Activated T-cell treated with anti-CD3 and anti-CD28 coated beads, Interleukin-2, amount 50 U/mL, for 72 hours (primary cell): ENCODE data around the gene SH3TC2. TPM values are rescaled to one million over a fixed set of nuclear protein-coding genes. Genes with fewer than 3 reads are reported as not detected.

Experiments
- ATAC-seq, 2 donors: fragments of 150-1000 bp; cut with Tn5 transposase; replicated peaks in 1 of 2; 2 replicates each; pipeline ENCODE4 v1.10.0; 2021; ENCODE audit warnings: moderate library complexity in 2 of 2, mild to moderate bottlenecking in 1 of 2
- DNase-seq, 2 donors: peaks; one replicate each; pipeline ENCODE4 v3.0.0; 2021 to 2022; ENCODE audit warnings: mixed read lengths in 1 of 2
- H3K27ac Mint-ChIP-seq: one replicate; pipeline ENCODE4 v1.8.0; 2022; ENCODE audit warnings: mild to moderate bottlenecking, moderate library complexity, mixed read lengths
- H3K27me3 Mint-ChIP-seq: one replicate; pipeline ENCODE4 v1.8.0; 2022; ENCODE audit warnings: low read depth, mixed read lengths
- H3K36me3 Mint-ChIP-seq, 2 donors: one replicate each; pipeline ENCODE4 v1.8.0; 2022; ENCODE audit warnings: mixed read lengths in 2 of 2, mild to moderate bottlenecking in 1 of 2; ENCODE audit not compliant: insufficient read depth in 2 of 2
- H3K4me1 Mint-ChIP-seq: one replicate; pipeline ENCODE4 v1.8.0; 2022; ENCODE audit warnings: low read depth, mixed read lengths
- H3K4me3 Mint-ChIP-seq, 2 donors: one replicate each; pipeline ENCODE4 v1.8.0; 2022; ENCODE audit warnings: mild to moderate bottlenecking in 2 of 2, mixed read lengths in 2 of 2, moderate library complexity in 2 of 2
- H3K9me3 Mint-ChIP-seq, 2 donors: one replicate each; pipeline ENCODE4 v1.8.0; 2022; ENCODE audit warnings: mixed read lengths in 2 of 2
- total RNA-seq, 2 donors: library from RNA; stranded (reverse); gene quantifications; one replicate each; pipeline ENCODE4 v1.2.3, GENCODE V29; 2022

The SH3TC2 gene
- total RNA-seq, 2 donors from 2014 or later: 0.24 TPM; not detected in 1

DNA sequence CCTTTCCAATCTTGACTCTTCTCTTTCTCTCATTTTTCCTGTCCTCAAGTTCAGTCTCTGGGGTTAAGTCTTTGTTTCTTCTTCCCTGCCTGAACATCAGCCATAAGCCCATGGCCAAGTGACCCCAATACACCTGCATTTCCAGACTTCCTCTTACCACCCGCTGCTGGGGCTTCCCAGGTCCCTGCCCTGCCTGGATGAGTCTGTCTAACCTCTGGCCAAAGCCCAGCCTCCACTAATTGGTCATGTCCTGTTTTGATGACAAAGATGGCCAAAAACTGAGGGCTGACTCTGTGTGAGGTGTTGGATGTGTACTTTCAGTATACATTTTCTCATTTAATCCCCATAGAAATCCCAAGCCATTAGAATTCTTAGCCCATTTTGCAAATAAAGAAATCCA is 47.3 kb downstream of the SH3TC2 start:
- DNase-seq: no peak
- Mint-ChIP-seq H3K27me3 (peaks cover 5% of the 10 kb centered on the region), H3K9me3 (no peaks in the 10 kb centered on the region), H3K36me3 (peaks cover 0 to 2% of the 10 kb centered on the region in 2 donors), H3K4me3 (no peak overlapping the region), H3K27ac (no peak overlapping the region), H3K4me1 (peaks cover 19% of the 10 kb centered on the region)
- no peak for ATAC-seq

DNA sequence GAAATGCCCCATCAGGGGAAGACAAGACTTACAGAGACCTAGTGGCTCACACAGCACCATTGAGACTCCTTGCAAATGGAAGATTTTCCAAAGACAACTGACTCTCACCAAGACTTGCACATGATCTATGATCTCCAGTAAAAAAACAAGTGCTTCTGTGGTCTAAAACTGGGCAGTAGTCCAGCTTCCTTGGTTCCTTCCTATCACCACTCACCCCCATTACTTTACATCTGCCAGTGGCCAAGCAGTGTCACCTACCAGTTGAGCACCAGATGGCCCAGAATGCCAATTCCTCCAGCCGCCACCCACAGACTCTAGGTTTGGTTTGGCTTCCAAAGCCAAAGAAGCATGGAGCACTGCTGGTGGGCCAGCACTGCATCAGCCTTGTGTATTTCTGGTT is 47.7 kb downstream of the SH3TC2 start:
- peaks cover 0 to 2% of the 10 kb centered on the region in 2 donors for H3K36me3 Mint-ChIP-seq
- DNase-seq: no peak
- H3K4me3 Mint-ChIP-seq: no peak overlapping the region
- no peaks in the 10 kb centered on the region for H3K9me3 Mint-ChIP-seq
- H3K4me1 Mint-ChIP-seq: peaks cover 19% of the 10 kb centered on the region
- H3K27ac Mint-ChIP-seq: no peak overlapping the region
- ATAC-seq: no peak
- H3K27me3 Mint-ChIP-seq: peaks cover under 1% of the 10 kb centered on the region

DNA sequence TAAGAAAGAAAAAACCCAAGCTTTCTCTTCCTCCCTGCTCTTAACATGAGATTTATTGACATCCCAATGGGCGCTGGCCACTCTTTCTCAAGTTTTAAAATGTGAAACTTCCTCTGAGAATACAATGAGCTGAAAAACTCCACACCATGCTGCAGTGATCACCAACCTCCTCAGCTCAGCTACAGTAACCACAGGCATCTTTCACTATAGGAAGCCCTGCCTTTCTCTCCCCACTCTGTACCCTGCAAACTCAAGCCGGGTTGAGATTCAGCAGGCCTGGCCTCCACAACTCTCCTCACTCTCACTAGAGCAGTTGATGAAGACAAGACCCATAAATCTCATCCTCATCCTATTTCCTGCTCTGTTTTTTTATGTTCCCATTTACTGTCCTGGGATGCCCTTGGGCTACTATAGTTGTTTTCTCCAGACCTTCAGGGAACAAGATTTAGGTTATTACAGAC is 48.3 kb downstream of the SH3TC2 start:
- Mint-ChIP-seq H3K36me3 (peaks cover 0 to 2% of the 10 kb centered on the region in 2 donors), H3K27ac (no peak overlapping the region), H3K4me3 (no peak overlapping the region), H3K27me3 (no peaks in the 10 kb centered on the region), H3K9me3 (no peaks in the 10 kb centered on the region), H3K4me1 (peaks cover 16% of the 10 kb centered on the region)
- no peak for ATAC-seq
- DNase-seq: no peak

DNA sequence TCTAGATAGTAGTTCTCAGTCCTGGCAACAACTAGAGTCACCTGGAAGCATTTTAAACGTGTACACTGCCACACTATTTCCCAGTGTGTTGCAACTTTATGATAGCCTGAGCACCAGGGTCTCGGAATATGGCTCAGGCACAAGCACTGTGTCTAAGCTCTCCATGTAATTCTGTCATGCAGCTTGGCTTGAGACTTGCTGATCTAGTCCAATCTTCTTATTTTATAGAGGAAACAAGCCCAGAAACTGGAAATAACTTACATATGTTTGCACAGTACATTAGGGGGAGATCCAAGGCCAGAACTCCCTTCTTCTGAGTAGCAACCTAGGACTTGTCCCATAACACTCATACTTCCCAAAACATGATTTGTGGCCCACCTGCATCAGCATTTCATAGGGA is 49.1 kb downstream of the SH3TC2 start:
- DNase-seq: no peak
- ATAC-seq: no peak
- Mint-ChIP-seq H3K4me1 (peaks cover 8% of the 10 kb centered on the region), H3K4me3 (no peak overlapping the region), H3K36me3 (peaks cover 0 to under 1% of the 10 kb centered on the region in 2 donors), H3K27me3 (no peaks in the 10 kb centered on the region), H3K9me3 (no peaks in the 10 kb centered on the region), H3K27ac (no peak overlapping the region)

DNA sequence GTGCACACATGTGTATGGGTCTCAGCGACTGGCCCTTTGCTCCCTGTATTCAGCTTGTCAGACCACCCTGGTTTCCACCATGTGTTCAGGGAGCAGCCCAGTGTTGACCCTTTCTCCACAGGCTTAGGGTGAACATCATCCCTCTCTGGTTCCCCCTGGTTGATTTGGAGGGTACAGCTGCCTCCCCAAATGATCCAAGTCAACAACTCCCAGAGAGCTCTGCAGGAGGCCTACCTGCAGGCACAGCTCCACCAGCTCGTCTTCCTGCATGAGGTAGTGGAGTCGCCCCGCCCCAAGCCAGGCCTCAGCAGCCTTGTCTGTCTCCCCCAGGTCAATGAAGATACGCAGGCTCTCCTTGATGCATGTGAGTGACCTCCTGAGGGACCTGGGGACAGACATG is 50.5 kb downstream of the SH3TC2 start:
- Mint-ChIP-seq H3K4me3 (no peak overlapping the region), H3K27me3 (no peaks in the 10 kb centered on the region)
- ATAC-seq: no peak

DNA sequence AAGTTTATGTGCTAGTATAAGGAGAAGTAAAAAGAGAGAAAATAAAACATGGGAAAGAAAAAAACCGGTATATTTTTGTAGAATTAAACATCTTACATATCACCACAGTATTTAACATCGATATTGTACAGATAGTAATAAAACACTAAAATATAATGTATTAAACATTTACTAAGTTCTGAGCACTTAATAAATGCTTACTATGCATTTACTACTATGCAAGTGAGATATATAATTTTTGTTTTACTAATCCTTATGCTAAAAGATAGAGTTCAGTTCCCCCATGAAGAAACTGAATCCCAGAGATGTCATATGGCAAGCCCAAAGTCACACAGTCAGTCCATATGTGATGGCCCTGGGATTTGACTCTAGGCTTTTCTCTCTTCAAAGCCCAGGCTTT is 51.1 kb downstream of the SH3TC2 start:
- Mint-ChIP-seq H3K27me3 (no peaks in the 10 kb centered on the region), H3K36me3 (no peaks in the 10 kb centered on the region), H3K9me3 (no peaks in the 10 kb centered on the region), H3K4me3 (no peak overlapping the region), H3K4me1 (no peaks in the 10 kb centered on the region), H3K27ac (no peak overlapping the region)
- DNase-seq (no peak), ATAC-seq (no peak)

More for the DNA sequence above, 50.5 kb downstream of the SH3TC2 start:
- Mint-ChIP-seq H3K9me3 (no peaks in the 10 kb centered on the region), H3K4me1 (no peaks in the 10 kb centered on the region), H3K36me3 (no peaks in the 10 kb centered on the region), H3K27ac (no peak overlapping the region)
- no peak for DNase-seq

DNA sequence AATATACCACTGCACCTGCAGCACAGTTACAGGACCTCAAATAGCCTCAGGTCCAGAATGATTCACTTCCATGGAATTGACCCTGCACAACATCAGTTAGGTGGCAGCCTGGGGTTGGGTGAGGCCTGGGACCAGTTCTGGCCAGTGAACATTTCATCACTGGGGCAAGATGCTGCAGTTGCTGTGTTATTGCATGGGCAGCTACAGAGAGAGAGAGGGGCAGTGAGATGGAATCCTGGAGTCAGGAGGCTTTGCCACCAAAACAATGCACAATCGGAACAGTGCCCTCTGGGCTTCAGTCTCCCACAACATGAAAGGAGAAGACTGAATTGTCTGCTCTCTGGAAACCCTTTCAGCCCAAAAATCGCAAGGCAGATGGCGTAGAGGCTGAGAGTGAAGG is 51.8 kb downstream of the SH3TC2 start:
- Mint-ChIP-seq H3K4me3 (no peak overlapping the region), H3K36me3 (no peaks in the 10 kb centered on the region), H3K27ac (no peak overlapping the region), H3K27me3 (no peaks in the 10 kb centered on the region), H3K9me3 (no peaks in the 10 kb centered on the region), H3K4me1 (no peaks in the 10 kb centered on the region)
- ATAC-seq (no peak), DNase-seq (no peak)

DNA sequence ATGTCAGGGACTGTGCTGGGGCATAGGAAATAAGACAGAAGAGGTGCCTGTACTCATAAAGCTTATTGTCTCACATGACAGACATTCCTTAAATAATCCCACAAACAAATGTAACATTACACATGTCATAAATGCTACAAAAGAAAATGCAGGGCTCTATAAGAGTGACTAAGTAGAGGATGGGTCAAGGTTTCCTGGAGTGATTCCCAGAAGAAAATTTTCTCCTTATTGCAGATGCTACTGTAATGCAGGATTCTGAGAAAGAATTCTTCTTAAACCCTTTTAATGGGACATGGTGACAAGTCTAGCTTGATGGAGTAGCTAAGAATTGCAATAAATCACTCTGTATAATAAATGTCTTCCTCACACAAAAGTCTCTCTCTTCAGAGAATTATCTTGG is 55.7 kb downstream of the SH3TC2 start:
- no peaks in the 10 kb centered on the region for H3K9me3 Mint-ChIP-seq
- no peak for DNase-seq
- no peak overlapping the region for H3K4me3 Mint-ChIP-seq
- no peaks in the 10 kb centered on the region for H3K4me1 Mint-ChIP-seq
- H3K36me3 Mint-ChIP-seq: no peaks in the 10 kb centered on the region
- no peaks in the 10 kb centered on the region for H3K27me3 Mint-ChIP-seq
- H3K27ac Mint-ChIP-seq: peak overlapping the region; percentile 85
- ATAC-seq: no peak

DNA sequence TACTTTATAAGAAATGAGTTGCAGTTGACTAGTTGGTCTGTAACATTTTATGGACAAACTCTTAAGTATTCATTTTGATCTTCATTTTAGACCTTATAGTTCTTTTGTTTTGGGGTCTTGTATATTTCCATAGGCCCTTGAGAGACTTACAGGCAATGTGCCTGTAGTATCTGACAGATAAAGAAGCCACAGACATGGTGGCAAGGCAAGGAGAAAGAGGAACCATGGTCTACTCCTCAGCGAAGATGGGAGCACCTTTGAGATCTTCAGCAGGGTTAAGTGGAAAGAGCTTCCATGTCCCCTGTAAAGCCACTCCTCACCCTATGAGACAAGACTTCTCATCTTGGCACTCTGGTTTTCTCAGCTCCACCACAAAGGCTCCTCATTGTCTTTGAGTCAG is 56.4 kb downstream of the SH3TC2 start:
- ATAC-seq (no peak), DNase-seq (no peak)
- H3K9me3 Mint-ChIP-seq: no peaks in the 10 kb centered on the region
- H3K27ac Mint-ChIP-seq: no peak overlapping the region
- H3K4me1 Mint-ChIP-seq: no peaks in the 10 kb centered on the region
- no peaks in the 10 kb centered on the region for H3K36me3 Mint-ChIP-seq
- H3K27me3 Mint-ChIP-seq: peaks cover 7% of the 10 kb centered on the region
- H3K4me3 Mint-ChIP-seq: no peak overlapping the region

DNA sequence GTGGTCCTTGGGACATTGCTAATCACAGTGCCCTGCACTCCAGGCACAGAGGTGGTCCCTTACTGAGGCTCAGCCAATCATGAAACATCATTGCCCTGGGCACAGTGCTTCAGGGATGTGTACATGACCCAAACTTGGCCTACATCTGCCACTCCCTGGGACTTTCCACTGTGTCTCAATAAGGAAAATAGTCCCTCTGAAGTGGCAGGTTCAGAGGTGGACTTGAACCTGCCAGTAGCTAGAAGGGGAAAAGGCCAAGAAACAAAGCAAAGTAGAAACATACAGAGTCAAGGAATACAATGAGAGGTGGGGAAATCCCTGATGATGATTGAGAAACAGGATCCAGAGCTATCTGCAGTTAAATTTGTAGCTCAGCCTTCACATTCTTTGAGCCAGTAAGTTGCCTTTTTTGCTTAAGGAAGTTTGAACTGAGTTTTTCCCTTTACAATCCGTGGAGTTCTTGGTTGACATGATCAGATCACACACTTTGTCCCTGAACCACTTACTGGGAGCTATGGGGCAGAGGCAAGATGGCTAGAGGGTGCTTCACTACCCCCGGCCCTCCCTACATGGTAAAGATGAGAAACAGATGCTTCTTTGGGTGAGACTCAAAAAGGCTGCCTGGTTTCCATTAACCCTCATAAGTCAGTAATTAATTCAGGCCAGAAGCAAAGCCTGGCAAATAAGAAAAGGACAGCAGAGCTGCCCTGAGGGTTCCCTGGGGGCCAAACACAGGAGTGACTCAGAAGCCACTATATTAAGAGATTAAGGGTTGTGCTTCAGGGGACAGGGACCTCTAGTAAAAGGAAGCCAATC is 57.6 kb downstream of the SH3TC2 start:
- Mint-ChIP-seq H3K9me3 (no peaks in the 10 kb centered on the region), H3K27me3 (peaks cover 7% of the 10 kb centered on the region), H3K4me1 (no peaks in the 10 kb centered on the region), H3K27ac (no peak overlapping the region), H3K4me3 (no peak overlapping the region), H3K36me3 (no peaks in the 10 kb centered on the region)
- no peak for DNase-seq
- ATAC-seq: no peak

DNA sequence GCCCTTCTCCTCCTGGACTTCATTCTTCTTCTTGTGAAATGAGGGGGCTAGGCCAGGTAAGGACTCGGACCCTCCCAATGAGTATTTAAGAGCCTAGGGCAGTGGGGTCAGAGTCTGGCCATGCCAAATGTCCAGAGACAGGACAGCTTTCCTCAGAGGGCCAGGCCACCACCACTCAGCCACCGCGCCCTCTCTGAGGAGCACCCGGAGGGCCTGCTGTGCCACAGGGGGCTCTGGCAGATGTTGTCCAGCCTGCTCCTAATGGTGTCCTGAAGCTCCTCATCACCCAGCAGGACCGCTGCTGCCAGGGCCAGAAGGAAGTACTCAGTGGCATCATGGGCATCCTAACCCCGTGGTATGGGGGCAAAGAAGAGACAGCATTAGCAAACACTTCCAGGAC is 58.3 kb downstream of the SH3TC2 start:
- H3K9me3 Mint-ChIP-seq: no peaks in the 10 kb centered on the region

DNA sequence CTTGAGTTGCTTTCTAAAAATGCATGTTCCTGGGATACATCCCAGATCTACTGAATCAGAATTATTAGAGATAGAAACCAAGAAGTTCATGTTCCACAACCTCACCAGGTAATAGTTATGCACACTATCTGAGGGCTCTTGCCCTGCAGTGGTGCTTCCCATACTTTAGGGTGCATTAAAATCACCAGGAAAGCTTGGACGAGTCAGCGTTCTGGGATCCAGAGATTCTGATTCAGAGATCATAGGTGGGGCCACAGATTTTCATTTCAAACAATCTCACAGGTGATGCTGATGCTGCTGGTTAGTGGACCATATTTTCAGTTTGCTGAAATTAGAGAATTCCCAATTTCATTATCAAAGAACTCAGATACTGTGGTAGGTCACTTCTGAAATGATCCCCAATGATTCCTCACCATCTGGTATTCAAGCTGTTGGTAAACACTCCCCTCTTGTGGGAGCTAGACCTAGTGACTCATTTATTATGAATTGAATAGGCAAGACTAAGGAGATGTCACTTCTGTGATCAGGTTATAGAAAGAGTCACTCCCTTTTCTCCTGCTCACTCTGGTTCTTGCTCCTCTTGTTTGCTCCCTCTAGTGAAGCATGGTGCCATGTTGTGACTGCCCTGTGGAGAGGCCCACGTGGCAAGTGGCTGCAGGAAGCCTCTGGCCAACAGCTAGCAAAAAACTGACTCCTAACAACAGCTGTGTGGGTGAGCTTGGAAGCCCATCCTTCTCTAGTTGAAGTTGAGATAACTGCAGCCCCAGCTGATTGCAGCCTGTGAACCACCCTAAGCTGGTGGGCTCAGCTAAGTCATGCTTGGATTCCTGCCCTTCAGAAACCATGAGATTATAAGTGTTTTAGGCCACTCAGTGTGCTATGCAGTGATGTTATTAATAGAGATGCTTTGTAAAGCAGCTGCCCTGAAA is 59.8 kb downstream of the SH3TC2 start:
- Mint-ChIP-seq H3K4me1 (no peaks in the 10 kb centered on the region), H3K36me3 (no peaks in the 10 kb centered on the region), H3K27ac (no peak overlapping the region), H3K4me3 (no peak overlapping the region), H3K27me3 (peaks cover 12% of the 10 kb centered on the region), H3K9me3 (no peaks in the 10 kb centered on the region)
- ATAC-seq: peak in 1 of 2 donors; percentile 52
- no peak for DNase-seq

More for the DNA sequence above, 58.3 kb downstream of the SH3TC2 start:
- Mint-ChIP-seq H3K27me3 (peaks cover 12% of the 10 kb centered on the region), H3K36me3 (no peaks in the 10 kb centered on the region), H3K27ac (no peak overlapping the region), H3K4me3 (no peak overlapping the region), H3K4me1 (no peaks in the 10 kb centered on the region)
- ATAC-seq: no peak
- no peak for DNase-seq

DNA sequence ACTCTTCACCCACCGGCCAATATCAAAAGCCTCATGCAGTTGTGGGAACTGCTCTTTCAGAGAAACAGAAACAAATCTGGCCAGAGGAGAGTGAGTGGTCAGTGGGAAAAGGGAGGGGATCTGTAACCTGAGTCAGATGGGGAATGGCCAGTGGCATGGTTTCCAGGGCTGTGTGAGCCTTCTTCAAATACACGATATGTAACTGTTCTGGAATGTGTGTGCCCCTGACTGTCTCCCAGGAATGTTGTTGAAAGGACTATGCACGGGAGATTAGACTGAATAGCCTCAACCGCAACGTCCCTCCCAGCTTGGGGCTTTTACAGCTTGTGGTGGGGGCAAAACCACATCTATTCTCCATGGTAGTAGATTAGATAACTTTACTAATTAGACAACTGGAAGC is 60.8 kb downstream of the SH3TC2 start:
- H3K4me3 Mint-ChIP-seq: no peak overlapping the region
- no peaks in the 10 kb centered on the region for H3K36me3 Mint-ChIP-seq
- no peaks in the 10 kb centered on the region for H3K9me3 Mint-ChIP-seq
- no peak overlapping the region for H3K27ac Mint-ChIP-seq
- no peak for ATAC-seq
- no peaks in the 10 kb centered on the region for H3K4me1 Mint-ChIP-seq
- peaks cover 20% of the 10 kb centered on the region for H3K27me3 Mint-ChIP-seq
- no peak for DNase-seq
